SK-N-SH (cell line): ENCODE measurements around the gene SRMS. TPM values are rescaled to one million over a fixed set of nuclear protein-coding genes. Genes with fewer than 3 reads are reported as not detected.
"Not testable (repeated sequence)": the region's sequence is repeated elsewhere in the genome, so short reads cannot be mapped to it uniquely, and the experiment has no call there.

Source experiments
- CTCF ChIA-PET: fragments of 300-600, 350-600 bp; formaldehyde crosslinking; extraction: SDS; loops from one replicate; lab custom pipeline; 2021; lab: Yijun Ruan, JAX
- POLR2A ChIA-PET: fragments of 350-600 bp; sonication (Branson Sonifier 250); formaldehyde crosslinking; extraction: SDS; loops from one replicate; lab custom pipeline; 2020; ENCODE audit warnings: antibody characterized with exemption, inconsistent platforms; lab: Yijun Ruan, JAX
- DNase-seq: peaks from one replicate; pipeline ENCODE4 v3.0.0; 2012
- H2AFZ ChIP-seq: fragments of 200-600 bp; sonication (generic); 2 replicates; pipeline ENCODE4 v1.8.1; 2016; ENCODE audit warnings: antibody characterized with exemption, mild to moderate bottlenecking, low read depth
- H3F3A ChIP-seq: fragments of 200-600 bp; sonication (generic); replicated peaks from 2 replicates; pipeline ENCODE3; 2016; ENCODE audit warnings: antibody characterized with exemption, mild to moderate bottlenecking; ENCODE audit not compliant: insufficient read depth
- H3K27ac ChIP-seq, 2 experiments: fragments of 200-500 bp in 1 of 2; fragments of 200-600 bp in 1 of 2; sonication (Bioruptor generic) in 1 of 2; sonication (generic), shearing (Covaris generic) in 1 of 2; 2 replicates each; pipeline versions ENCODE4 v1.5.1 to v1.6.1; 2014 to 2016; ENCODE audit warnings: low read depth in 2 of 2, inconsistent platforms in 1 of 2, low read length in 1 of 2, mild to moderate bottlenecking in 1 of 2, mixed read lengths in 1 of 2
- H3K27me3 ChIP-seq: fragments of 200-600 bp; sonication (generic), shearing (Covaris generic); 2 replicates; pipeline ENCODE4 v1.6.1; 2016; ENCODE audit warnings: mixed run types; ENCODE audit not compliant: insufficient read depth
- H3K36me3 ChIP-seq, 2 experiments: fragments of 200-500 bp in 1 of 2; fragments of 200-600 bp in 1 of 2; sonication (Bioruptor generic) in 1 of 2; sonication (generic) in 1 of 2; replicated peaks in 1 of 2; 2 replicates each; pipeline versions ENCODE3 to v1.5.1; 2014 to 2016; ENCODE audit warnings: low read length in 1 of 2, mild to moderate bottlenecking in 1 of 2; ENCODE audit not compliant: insufficient read depth in 2 of 2, control insufficient read depth in 1 of 2
- H3K4me1 ChIP-seq, 2 experiments: fragments of 200-500 bp in 1 of 2; fragments of 200-600 bp in 1 of 2; sonication (Bioruptor generic) in 1 of 2; sonication (generic), shearing (Covaris generic) in 1 of 2; 2 replicates each; pipeline versions ENCODE4 v1.5.1 to v1.6.1; 2014 to 2016; ENCODE audit warnings: low read depth in 1 of 2, low read length in 1 of 2, mixed run types in 1 of 2; ENCODE audit not compliant: insufficient read depth in 2 of 2, control insufficient read depth in 1 of 2
- H3K4me2 ChIP-seq: fragments of 200-600 bp; sonication (generic), shearing (Covaris generic); 2 replicates; pipeline ENCODE4 v1.6.1; 2017; ENCODE audit warnings: mixed run types
- H3K4me3 ChIP-seq, 2 experiments: fragments of 200-500 bp in 1 of 2; fragments of 200-600 bp in 1 of 2; sonication (Bioruptor generic) in 1 of 2; sonication (generic), shearing (Covaris generic) in 1 of 2; 2 replicates each; pipeline versions ENCODE4 v1.5.1 to v1.8.1; 2014 to 2016; ENCODE audit warnings: low read depth in 2 of 2, inconsistent platforms in 1 of 2, low read length in 1 of 2, mild to moderate bottlenecking in 1 of 2, mixed read lengths in 1 of 2, moderate library complexity in 1 of 2
- H3K79me2 ChIP-seq: fragments of 200-600 bp; sonication (generic); 2 replicates; pipeline ENCODE4 v1.8.1; 2017; ENCODE audit warnings: mild to moderate bottlenecking; ENCODE audit not compliant: insufficient read depth
- H3K9ac ChIP-seq: fragments of 200-600 bp; sonication (generic); 2 replicates; pipeline ENCODE4 v1.6.1; 2017; ENCODE audit warnings: mixed run types
- H3K9me2 ChIP-seq: fragments of 200-600 bp; sonication (generic); 2 replicates; pipeline ENCODE4 v1.6.1; 2017; ENCODE audit warnings: mixed run types
- H3K9me3 ChIP-seq: fragments of 200-600 bp; sonication (generic); 2 replicates; pipeline ENCODE4 v1.6.1; 2017; ENCODE audit warnings: mixed run types, mild to moderate bottlenecking, moderate library complexity
- H4K20me1 ChIP-seq: fragments of 200-600 bp; sonication (generic); 2 replicates; pipeline ENCODE4 v1.6.1; 2017; ENCODE audit warnings: mild to moderate bottlenecking, mixed run types; ENCODE audit not compliant: insufficient read depth
- CTCF ChIP-seq: fragments of 200-600 bp; sonication (generic); IDR thresholded peaks from 2 replicates; pipeline ENCODE4 v1.6.1; 2017; ENCODE audit warnings: antibody characterized with exemption, mild to moderate bottlenecking, moderate library complexity
- EZH2phosphoT487 ChIP-seq: fragments of 200-600 bp; sonication (generic); IDR thresholded peaks from 2 replicates; pipeline ENCODE4 v1.6.1; 2017; ENCODE audit warnings: low read depth, mixed run types, mild to moderate bottlenecking, antibody characterized with exemption, moderate library complexity, borderline replicate concordance
- GATA2 ChIP-seq: sonication (generic); formaldehyde crosslinking; IDR thresholded peaks from 2 replicates; pipeline ENCODE4 v1.5.0; 2020; ENCODE audit warnings: mild to moderate bottlenecking, missing genetic modification reagents
- JUND ChIP-seq: IDR thresholded peaks from 2 replicates; pipeline ENCODE4 v1.4.0; 2012
- MAX ChIP-seq: IDR thresholded peaks from 2 replicates; pipeline ENCODE4 v1.4.0; 2012; ENCODE audit warnings: low read depth
- MXI1 ChIP-seq: IDR thresholded peaks from 2 replicates; pipeline ENCODE4 v1.6.1; 2012; ENCODE audit warnings: mild to moderate bottlenecking, low read depth, low read length, improper control_type of control experiment
- PBX3 ChIP-seq: IDR thresholded peaks from 2 replicates; pipeline ENCODE4; 2012
- RAD21 ChIP-seq: IDR thresholded peaks from 2 replicates; pipeline ENCODE4 v1.6.1; 2012; ENCODE audit warnings: mild to moderate bottlenecking, low read length
- RCOR1 ChIP-seq: fragments of 150-350 bp; IDR thresholded peaks from 2 replicates; pipeline ENCODE4 v1.6.1; 2017; ENCODE audit warnings: antibody characterized with exemption, low read length
- RXRA ChIP-seq: IDR thresholded peaks from 2 replicates; pipeline ENCODE4 v1.4.0; 2012; ENCODE audit warnings: low read depth, mild to moderate bottlenecking, borderline replicate concordance
- SMC3 ChIP-seq: IDR thresholded peaks from 2 replicates; pipeline ENCODE4 v1.6.1; 2012; ENCODE audit warnings: low read depth, low read length, improper control_type of control experiment
- USF2 ChIP-seq: fragments of 150-350 bp; IDR thresholded peaks from 2 replicates; pipeline ENCODE4 v1.6.1; 2017; ENCODE audit warnings: antibody characterized with exemption, low read length, low read depth, borderline replicate concordance
- WGBS: methylation state at CpG from one replicate; pipeline ENCODE4 v1.1.6; 2017; ENCODE audit warnings: low lambda C conversion rate; 5-methylcytosine and 5-hydroxymethylcytosine counted together
- polyA plus RNA-seq, 3 experiments: library from polyadenylated mRNA; depleted of rRNA; stranded (reverse); fragments of >200 nt; gene quantifications; 2 replicates each; pipeline ENCODE4 v1.2.3, GENCODE V29; 2012

SRMS gene
- polyA plus RNA-seq, 1 of the 3 experiments (the other 2 are of a cell fraction): not detected

- Histone ChIP-seq H3F3A (no peaks in the 10 kb centered on the region), H3K79me2 (no peaks in the 10 kb centered on the region), H2AFZ (no peak overlapping the region), H3K27me3 (no peaks in the 10 kb centered on the region), H3K36me3 (peaks cover 0 to 25% of the 10 kb centered on the region in 2 experiments), H3K9me2 (no peaks in the 10 kb centered on the region), H3K9me3 (no peaks in the 10 kb centered on the region), H3K4me3 (no peak overlapping the region), H3K9ac (no peak overlapping the region)
- DNase-seq: no peak
- 88% methylated on average over 3 of the region's 16 CpGs for WGBS
- POLR2A ChIA-PET: interaction anchor here (0.6 kb wide), 1 partner anchor 53 kb away, joined by 6 read pairs; no protein-coding TSS in a partner anchor
- TF ChIP-seq MAX (no peak), RAD21 (no peak), CTCF (no peak), MXI1 (no peak)
- TF ChIP-seq, all 33 proteins: peak for 0
- Histone ChIP-seq H3K27ac (no peak overlapping the region), H4K20me1 (no peaks in the 10 kb centered on the region), H3K4me1 (no peaks in the 10 kb centered on the region; a peak in 1 of 4 replicates), H3K4me2 (no peak overlapping the region)
- CTCF ChIA-PET: no interaction called here
Observed at GRCh38 chr20:63560333-63560805, 12.8 kb upstream of the SRMS start.

GRCh38 chr20:63559485-63560332, 12.2 kb upstream of the SRMS start:
- H3K27me3 ChIP-seq, H4K20me1 ChIP-seq, H3F3A ChIP-seq, H3K4me1 ChIP-seq, H3K9me2 ChIP-seq, CTCF ChIA-PET, H3K79me2 ChIP-seq, DNase-seq, POLR2A ChIA-PET, H3K27ac ChIP-seq, H2AFZ ChIP-seq, H3K9ac ChIP-seq, H3K4me3 ChIP-seq, H3K9me3 ChIP-seq, H3K4me2 ChIP-seq: not testable (repeated sequence)
- H3K36me3 ChIP-seq: peaks cover 0 to 25% of the 10 kb centered on the region in 2 experiments
- WGBS: 91% methylated on average over 29 of the region's 31 CpGs

- ChIA-PET POLR2A (no interaction called here), CTCF (no interaction called here)
- peaks cover 0 to 11% of the 10 kb centered on the region in 2 experiments; a peak in 1 of 4 replicates for H3K4me1 ChIP-seq
- H3K4me2 ChIP-seq: no peak overlapping the region
- H3K9ac ChIP-seq: no peak overlapping the region
- H2AFZ ChIP-seq: no peak overlapping the region
- H3K79me2 ChIP-seq: no peaks in the 10 kb centered on the region
- H3K27ac ChIP-seq: no peak overlapping the region
- no peaks in the 10 kb centered on the region for H3K9me2 ChIP-seq
- peaks cover 0 to 21% of the 10 kb centered on the region in 2 experiments for H3K36me3 ChIP-seq
- H3K9me3 ChIP-seq: no peaks in the 10 kb centered on the region
- no peaks in the 10 kb centered on the region for H3K27me3 ChIP-seq
- no peak for DNase-seq
- no peaks in the 10 kb centered on the region for H4K20me1 ChIP-seq
- 94% methylated on average over 14 of the region's 14 CpGs for WGBS
- no peak overlapping the region for H3K4me3 ChIP-seq
- H3F3A ChIP-seq: no peaks in the 10 kb centered on the region
- TF ChIP-seq PBX3 (no peak), SMC3 (no peak), RCOR1 (no peak), JUND (no peak), EZH2phosphoT487 (no peak), RXRA (no peak), GATA2 (CRISPR knock-in tag) (no peak), USF2 (no peak)
Observed at GRCh38 chr20:63558804-63559484, 11.4 kb upstream of the SRMS start.
